ENCODE data around the gene FAM53B.

DNA sequence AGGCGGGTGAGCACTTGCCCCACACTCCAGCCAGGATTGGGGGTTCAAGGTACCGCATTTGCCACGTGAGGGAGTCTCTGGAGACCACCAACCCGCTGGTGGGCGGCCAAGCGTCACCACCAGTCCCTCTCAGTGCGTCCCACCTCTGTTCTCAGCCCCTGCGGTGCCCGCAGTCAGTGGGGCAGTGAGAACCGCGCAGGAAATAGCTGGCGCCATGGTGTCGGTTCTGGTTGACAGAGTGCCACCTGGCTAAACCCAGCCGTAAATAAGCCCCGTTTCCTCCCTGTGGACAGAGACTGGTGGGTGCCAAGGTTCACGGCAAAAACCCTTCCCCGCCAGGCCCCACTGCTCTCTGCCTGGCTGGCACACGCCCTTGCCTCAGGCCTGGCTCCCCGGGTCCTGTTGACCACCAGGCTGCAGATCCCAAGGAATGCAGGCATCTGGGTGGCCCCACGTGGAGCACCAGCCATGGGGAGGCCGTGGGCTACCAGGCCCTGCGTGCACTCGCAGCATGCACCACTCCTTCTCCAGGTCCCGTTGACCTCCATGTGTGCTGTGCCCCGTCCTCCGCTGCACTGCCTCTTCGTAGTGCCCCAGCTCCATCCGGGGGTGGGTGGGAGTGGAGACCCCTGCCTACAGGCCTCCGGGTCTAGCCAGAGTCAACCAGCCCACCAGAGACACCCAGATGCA lies 142.6 kb downstream of the FAM53B start:
- TF ChIP-seq RARB (CRISPR knock-in tag; IDR thresholded peaks at IDR 0.05) (no peak), TOX (CRISPR knock-in tag; IDR thresholded peaks at IDR 0.05; ENCODE audit: borderline replicate concordance) (no peak), ZNF70 (CRISPR knock-in tag; IDR thresholded peaks at IDR 0.05) (no peak), ZFP3 (CRISPR knock-in tag; IDR thresholded peaks at IDR 0.05) (no peak), ESRRG (CRISPR knock-in tag; IDR thresholded peaks at IDR 0.05) (no peak), CSDC2 (CRISPR knock-in tag; IDR thresholded peaks at IDR 0.05) (no peak), ZNF8 (CRISPR knock-in tag; IDR thresholded peaks at IDR 0.05) (no peak), ARNTL (CRISPR knock-in tag; IDR thresholded peaks at IDR 0.05; ENCODE audit: borderline replicate concordance, low read depth) (no peak), BACH2 (CRISPR knock-in tag; IDR thresholded peaks at IDR 0.05; ENCODE audit: borderline replicate concordance) (no peak), ZFP30 (CRISPR knock-in tag; IDR thresholded peaks at IDR 0.05) (no peak)
- TF ChIP-seq, protein P1, sequence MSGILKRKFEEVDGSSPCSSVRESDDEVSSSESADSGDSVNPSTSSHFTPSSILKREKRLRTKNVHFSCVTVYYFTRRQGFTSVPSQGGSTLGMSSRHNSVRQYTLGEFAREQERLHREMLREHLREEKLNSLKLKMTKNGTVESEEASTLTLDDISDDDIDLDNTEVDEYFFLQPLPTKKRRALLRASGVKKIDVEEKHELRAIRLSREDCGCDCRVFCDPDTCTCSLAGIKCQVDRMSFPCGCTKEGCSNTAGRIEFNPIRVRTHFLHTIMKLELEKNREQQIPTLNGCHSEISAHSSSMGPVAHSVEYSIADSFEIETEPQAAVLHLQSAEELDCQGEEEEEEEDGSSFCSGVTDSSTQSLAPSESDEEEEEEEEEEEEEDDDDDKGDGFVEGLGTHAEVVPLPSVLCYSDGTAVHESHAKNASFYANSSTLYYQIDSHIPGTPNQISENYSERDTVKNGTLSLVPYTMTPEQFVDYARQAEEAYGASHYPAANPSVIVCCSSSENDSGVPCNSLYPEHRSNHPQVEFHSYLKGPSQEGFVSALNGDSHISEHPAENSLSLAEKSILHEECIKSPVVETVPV (CRISPR knock-in tag; IDR thresholded peaks at IDR 0.05): no peak
- TF ChIP-seq, protein P2, sequence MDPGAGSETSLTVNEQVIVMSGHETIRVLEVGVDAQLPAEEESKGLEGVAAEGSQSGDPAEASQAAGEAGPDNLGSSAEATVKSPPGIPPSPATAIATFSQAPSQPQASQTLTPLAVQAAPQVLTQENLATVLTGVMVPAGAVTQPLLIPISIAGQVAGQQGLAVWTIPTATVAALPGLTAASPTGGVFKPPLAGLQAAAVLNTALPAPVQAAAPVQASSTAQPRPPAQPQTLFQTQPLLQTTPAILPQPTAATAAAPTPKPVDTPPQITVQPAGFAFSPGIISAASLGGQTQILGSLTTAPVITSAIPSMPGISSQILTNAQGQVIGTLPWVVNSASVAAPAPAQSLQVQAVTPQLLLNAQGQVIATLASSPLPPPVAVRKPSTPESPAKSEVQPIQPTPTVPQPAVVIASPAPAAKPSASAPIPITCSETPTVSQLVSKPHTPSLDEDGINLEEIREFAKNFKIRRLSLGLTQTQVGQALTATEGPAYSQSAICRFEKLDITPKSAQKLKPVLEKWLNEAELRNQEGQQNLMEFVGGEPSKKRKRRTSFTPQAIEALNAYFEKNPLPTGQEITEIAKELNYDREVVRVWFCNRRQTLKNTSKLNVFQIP (CRISPR knock-in tag; IDR thresholded peaks at IDR 0.05; ENCODE audit: borderline replicate concordance, low read depth): no peak
- TF ChIP-seq, protein P3, sequence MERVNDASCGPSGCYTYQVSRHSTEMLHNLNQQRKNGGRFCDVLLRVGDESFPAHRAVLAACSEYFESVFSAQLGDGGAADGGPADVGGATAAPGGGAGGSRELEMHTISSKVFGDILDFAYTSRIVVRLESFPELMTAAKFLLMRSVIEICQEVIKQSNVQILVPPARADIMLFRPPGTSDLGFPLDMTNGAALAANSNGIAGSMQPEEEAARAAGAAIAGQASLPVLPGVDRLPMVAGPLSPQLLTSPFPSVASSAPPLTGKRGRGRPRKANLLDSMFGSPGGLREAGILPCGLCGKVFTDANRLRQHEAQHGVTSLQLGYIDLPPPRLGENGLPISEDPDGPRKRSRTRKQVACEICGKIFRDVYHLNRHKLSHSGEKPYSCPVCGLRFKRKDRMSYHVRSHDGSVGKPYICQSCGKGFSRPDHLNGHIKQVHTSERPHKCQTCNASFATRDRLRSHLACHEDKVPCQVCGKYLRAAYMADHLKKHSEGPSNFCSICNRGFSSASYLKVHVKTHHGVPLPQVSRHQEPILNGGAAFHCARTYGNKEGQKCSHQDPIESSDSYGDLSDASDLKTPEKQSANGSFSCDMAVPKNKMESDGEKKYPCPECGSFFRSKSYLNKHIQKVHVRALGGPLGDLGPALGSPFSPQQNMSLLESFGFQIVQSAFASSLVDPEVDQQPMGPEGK (CRISPR knock-in tag; IDR thresholded peaks at IDR 0.05; ENCODE audit: borderline replicate concordance): no peak
- TF ChIP-seq, protein P4, sequence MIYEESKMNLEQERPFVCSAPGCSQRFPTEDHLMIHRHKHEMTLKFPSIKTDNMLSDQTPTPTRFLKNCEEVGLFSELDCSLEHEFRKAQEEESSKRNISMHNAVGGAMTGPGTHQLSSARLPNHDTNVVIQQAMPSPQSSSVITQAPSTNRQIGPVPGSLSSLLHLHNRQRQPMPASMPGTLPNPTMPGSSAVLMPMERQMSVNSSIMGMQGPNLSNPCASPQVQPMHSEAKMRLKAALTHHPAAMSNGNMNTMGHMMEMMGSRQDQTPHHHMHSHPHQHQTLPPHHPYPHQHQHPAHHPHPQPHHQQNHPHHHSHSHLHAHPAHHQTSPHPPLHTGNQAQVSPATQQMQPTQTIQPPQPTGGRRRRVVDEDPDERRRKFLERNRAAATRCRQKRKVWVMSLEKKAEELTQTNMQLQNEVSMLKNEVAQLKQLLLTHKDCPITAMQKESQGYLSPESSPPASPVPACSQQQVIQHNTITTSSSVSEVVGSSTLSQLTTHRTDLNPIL (CRISPR knock-in tag; IDR thresholded peaks at IDR 0.05; ENCODE audit: low read depth): no peak

Data from SK-N-SH treated with all-trans-retinoic acid at 6 μM for 48 hours (cell line).